B cell (primary cell): ENCODE measurements around the gene CRTC2. TPM values are rescaled to one million over a fixed set of nuclear protein-coding genes. Genes with fewer than 3 reads are reported as not detected.

Experiments
- ATAC-seq: fragments of 200-7000 bp; cut with Tn5 transposase; one replicate; pipeline ENCODE4 v1.10.0; 2021; ENCODE audit warnings: low read depth, mild to moderate bottlenecking, moderate number of reproducible peaks, moderate library complexity
- CTCF ChIA-PET: fragments of 350-600 bp; sonication (Branson Sonifier 250); formaldehyde crosslinking; loops from one replicate; lab custom pipeline; 2021; ENCODE audit warnings: antibody characterized with exemption, inconsistent platforms; lab: Charles Lee
- POLR2A ChIA-PET: fragments of 350-600 bp; sonication (Branson Sonifier 250); formaldehyde crosslinking; loops from one replicate; lab custom pipeline; 2021; ENCODE audit warnings: antibody characterized with exemption; lab: Charles Lee
- DNase-seq: peaks from one replicate; pipeline ENCODE4 v3.0.0; 2013
- H2AFZ ChIP-seq: 2 replicates; pipeline ENCODE4 v1.6.1; 2012; ENCODE audit warnings: mild to moderate bottlenecking, low read depth, low read length; ENCODE audit not compliant: insufficient read depth, poor library complexity, severe bottlenecking
- H3K27ac ChIP-seq, 2 donors: 1 replicate in 1 of 2; 2 replicates in 1 of 2; pipeline ENCODE4 v1.5.1; 2012 to 2013; ENCODE audit warnings: low read length in 2 of 2, mild to moderate bottlenecking in 2 of 2, moderate library complexity in 1 of 2
- H3K27me3 ChIP-seq, 4 experiments: fragments of 200-600 bp in 1 of 4; sonication (generic) in 1 of 4; replicated peaks in 1 of 4; 1 replicate in 2 of 4; 2 replicates in 2 of 4; pipeline versions ENCODE4 v1.6.1 to v1.7.0; 2013 to 2016; ENCODE audit warnings: low read length in 3 of 4, mild to moderate bottlenecking in 2 of 4, mixed read lengths in 1 of 4, moderate library complexity in 1 of 4; ENCODE audit not compliant: insufficient read depth in 4 of 4, control insufficient read depth in 3 of 4; ENCODE audit errors: control extremely low read depth in 1 of 4
- H3K36me3 ChIP-seq, 2 experiments: replicated peaks in 1 of 2; 1 replicate in 1 of 2; 2 replicates in 1 of 2; pipeline versions ENCODE4 v1.6.1 to v1.7.1; 2013; ENCODE audit warnings: low read length in 1 of 2; ENCODE audit not compliant: insufficient read depth in 2 of 2, control insufficient read depth in 1 of 2; ENCODE audit errors: control extremely low read depth in 1 of 2, extremely low read depth in 1 of 2
- H3K4me1 ChIP-seq, 2 donors: fragments of 200-600 bp in 1 of 2; sonication (generic) in 1 of 2; 1 replicate in 1 of 2; 2 replicates in 1 of 2; pipeline versions ENCODE4 v1.5.1 to v1.6.1; 2013 to 2017; ENCODE audit warnings: low read length in 2 of 2; ENCODE audit not compliant: control insufficient read depth in 2 of 2, insufficient read depth in 2 of 2
- H3K4me2 ChIP-seq: replicated peaks from 2 replicates; pipeline ENCODE3; 2012; ENCODE audit warnings: mild to moderate bottlenecking, low read depth, low read length; ENCODE audit not compliant: poor library complexity, severe bottlenecking
- H3K4me3 ChIP-seq, 5 experiments: fragments of 200-600 bp in 1 of 5; sonication (generic) in 1 of 5; 1 replicate in 3 of 5; 2 replicates in 2 of 5; pipeline versions ENCODE4 v1.5.1 to v1.7.0; 2011 to 2016; ENCODE audit warnings: low read length in 4 of 5, mild to moderate bottlenecking in 4 of 5, low read depth in 2 of 5, control low read depth in 1 of 5, moderate library complexity in 1 of 5; ENCODE audit not compliant: insufficient read depth in 1 of 5; ENCODE audit errors: control extremely low read depth in 1 of 5, extremely low read depth in 1 of 5
- H3K79me2 ChIP-seq: fragments of 200-600 bp; sonication (generic); one replicate; pipeline ENCODE4 v1.6.0; 2016; ENCODE audit warnings: low read length; ENCODE audit not compliant: control insufficient read depth, insufficient read depth
- H3K9ac ChIP-seq: fragments of 200-600 bp; sonication (generic); 2 replicates; pipeline ENCODE4 v1.6.1; 2017; ENCODE audit warnings: mild to moderate bottlenecking, low read length, moderate library complexity
- H3K9me3 ChIP-seq, 3 donors: one replicate each; pipeline versions ENCODE4 v1.6.1 to v1.7.1; 2013; ENCODE audit warnings: low read length in 2 of 3; ENCODE audit not compliant: control insufficient read depth in 2 of 3, insufficient read depth in 1 of 3; ENCODE audit errors: control extremely low read depth in 1 of 3
- H4K20me1 ChIP-seq: 2 replicates; pipeline ENCODE4 v1.6.0; 2012; ENCODE audit warnings: mild to moderate bottlenecking, low read length; ENCODE audit not compliant: insufficient read depth, control insufficient read depth, poor library complexity, severe bottlenecking
- H3K27ac Mint-ChIP-seq: one replicate; pipeline ENCODE4 v1.8.0; 2021; ENCODE audit warnings: mixed read lengths
- H3K27me3 Mint-ChIP-seq: one replicate; pipeline ENCODE4 v1.8.0; 2021; ENCODE audit warnings: mixed read lengths
- H3K4me1 Mint-ChIP-seq: one replicate; pipeline ENCODE4 v1.8.0; 2021; ENCODE audit warnings: mixed read lengths
- H3K4me3 Mint-ChIP-seq: one replicate; pipeline ENCODE4 v1.8.0; 2021; ENCODE audit warnings: mixed read lengths
- H3K9me3 Mint-ChIP-seq: one replicate; pipeline ENCODE4 v1.8.0; 2022; ENCODE audit warnings: mixed read lengths; ENCODE audit not compliant: insufficient read depth
- CTCF ChIP-seq: fragments of 200-600 bp; IDR thresholded peaks from one replicate; pipeline ENCODE4 v1.8.0; 2022; ENCODE audit warnings: antibody characterized with exemption, mild to moderate bottlenecking
- EZH2 ChIP-seq: IDR thresholded peaks from 2 replicates; pipeline ENCODE4 v1.6.1; 2012; ENCODE audit warnings: borderline replicate concordance, low read depth, mild to moderate bottlenecking, moderate library complexity, low read length; ENCODE audit not compliant: insufficient read depth, poor library complexity, severe bottlenecking
- whole genome bisulfite sequencing: methylation state at CpG from one replicate; pipeline ENCODE4 v1.1.5; 2013; ENCODE audit warnings: missing lambda C conversion rate; ENCODE audit not compliant: insufficient coverage; 5-methylcytosine and 5-hydroxymethylcytosine counted together
- intact Hi-C: fragments of 100-400 bp; cut with micrococcal nuclease; formaldehyde crosslinking; loops from one replicate; pipeline ENCODE4 v1.10.0; 2022
- polyA plus RNA-seq: library from polyadenylated mRNA; depleted of rRNA; stranded (reverse); fragments of >200 nt; gene quantifications from 2 replicates; pipeline ENCODE4 v1.2.3, GENCODE V29; 2012
- total RNA-seq, 2 donors: library from RNA; stranded (reverse); fragments of 120-200 nt in 1 of 2; gene quantifications; 1 replicate in 1 of 2; 2 replicates in 1 of 2; pipeline versions ENCODE4 v1.2.3 to v1.2.4, GENCODE V29; 2013 to 2022

CRTC2 gene
- total and polyA plus RNA-seq, 2 donors (not counting 1 experiment from before 2014, with no cell fraction given): 94.6 to 157 TPM

- ATAC-seq (peak; percentile 96), DNase-seq (peak; percentile 87)
- H3K9me3 ChIP-seq: no peaks in the 10 kb centered on the region
- H3K79me2 ChIP-seq: peaks cover 29% of the 10 kb centered on the region
- H3K9ac ChIP-seq: peak within 1 kb of the TSS; percentile 92
- intact Hi-C loops: loop anchor here (1.0 to 5.0 kb wide), 7 partner anchors 9 to 580 kb away; partner anchors contain the start of genes CREB3L4, CRTC2, GATAD2B and RAB13
- CTCF ChIA-PET: interaction anchor here (0.9 to 5.2 kb wide), 11 partner anchors 9 to 300 kb away, joined by 3 to 46 read pairs (median 5); partner anchors contain the start of genes CREB3L4, CRTC2, DENND4B and RAB13
- Mint-ChIP-seq H3K4me1 (peaks cover 34% of the 10 kb centered on the region), H3K27me3 (no peaks in the 10 kb centered on the region), H3K4me3 (peak within 1 kb of the TSS; percentile 98), H3K9me3 (no peaks in the 10 kb centered on the region), H3K27ac (peak within 1 kb of the TSS; percentile 96)
- peaks cover 16 to 22% of the 10 kb centered on the region in 2 donors for H3K4me1 ChIP-seq
- H3K27ac ChIP-seq: peak within 1 kb of the TSS; percentile 55 to 87
- peak within 1 kb of the TSS; percentile 59 to 96 (median 90) for H3K4me3 ChIP-seq
- peak within 1 kb of the TSS; percentile 88 for H3K4me2 ChIP-seq
- peaks cover 0 to 28% of the 10 kb centered on the region in 2 experiments for H3K36me3 ChIP-seq
- WGBS: under 1% methylated on average over 70 of the region's 75 CpGs
- TF ChIP-seq CTCF: no peak
- no peak for TF ChIP-seq EZH2
- POLR2A ChIA-PET: interaction anchor here (0.6 to 4.7 kb wide), 17 partner anchors 9 to 344 kb away, joined by 3 to 40 read pairs (median 4); partner anchors contain the start of genes CHTOP, CREB3L4, DENND4B and GATAD2B
- no peaks in the 10 kb centered on the region for H3K27me3 ChIP-seq
- H2AFZ ChIP-seq: peak within 1 kb of the TSS; percentile 87
- H4K20me1 ChIP-seq: peaks cover 7% of the 10 kb centered on the region
These were observed 19.1 kb upstream of the CRTC2 start, which contains the start of gene JTB for GRCh38 chr1:153977250-153978240. Gene JTB, minus strand, starts transcription at chr1:153977674. Its CDS starts 422 bp downstream, at chr1:153977252.
